ENCODE data around the gene ALG5.

The ALG5 gene

GRCh38 chr13:36999054-36999714 lies at the start of gene ALG5:
TSS of gene ALG5 (minus strand) at chr13:36999340. CDS start at chr13:36999300, 40 bp downstream.
- peak; percentile 95 for DNase-seq

GRCh38 chr13:37047846-37048245 lies 48.7 kb upstream of the ALG5 start:
- DNase-seq = no peak

GRCh38 chr13:37047032-37047431 lies 47.9 kb upstream of the ALG5 start:
- DNase-seq = no peak

GRCh38 chr13:37046062-37046461 lies 46.9 kb upstream of the ALG5 start:
- no peak for DNase-seq

- no peak for DNase-seq
These were observed 41.6 kb upstream of the ALG5 start for GRCh38 chr13:37040789-37041188.

GRCh38 chr13:37039896-37040295 lies 40.8 kb upstream of the ALG5 start:
- no peak for DNase-seq

GRCh38 chr13:37037241-37037640 lies 38.1 kb upstream of the ALG5 start:
- DNase-seq = no peak

- DNase-seq = no peak
These were observed 30.5 kb upstream of the ALG5 start for GRCh38 chr13:37029617-37030016.

- DNase-seq = no peak
These were observed 28.5 kb upstream of the ALG5 start for GRCh38 chr13:37027639-37028038.

- no peak for DNase-seq
These were observed 27.6 kb upstream of the ALG5 start for GRCh38 chr13:37026771-37027170.

- DNase-seq = no peak
These were observed 24.7 kb upstream of the ALG5 start for GRCh38 chr13:37023871-37024270.

GRCh38 chr13:37014609-37015008 lies 15.5 kb upstream of the ALG5 start:
- DNase-seq = no peak

- DNase-seq = no peak
These were observed 12.6 kb upstream of the ALG5 start for GRCh38 chr13:37011788-37012187.

GRCh38 chr13:37011002-37011401 lies 11.9 kb upstream of the ALG5 start:
- DNase-seq = no peak

GRCh38 chr13:37010424-37010823 lies 11.3 kb upstream of the ALG5 start:
- no peak for DNase-seq

- DNase-seq = no peak
These were observed 10.6 kb upstream of the ALG5 start for GRCh38 chr13:37009692-37010091.

GRCh38 chr13:37001921-37002250 lies 2.7 kb upstream of the ALG5 start:
- DNase-seq = no peak

GRCh38 chr13:36998624-36999041 lies 507 bp downstream of the ALG5 start:
- DNase-seq = peak; percentile 60

GRCh38 chr13:36997716-36998427 lies 1.3 kb downstream of the ALG5 start:
- no peak for DNase-seq

GRCh38 chr13:36992362-36992761 lies 6.8 kb downstream of the ALG5 start:
- no peak for DNase-seq

GRCh38 chr13:36986462-36987240 lies 12.5 kb downstream of the ALG5 start:
- no peak for DNase-seq

- no peak for DNase-seq
These were observed 17.9 kb downstream of the ALG5 start for GRCh38 chr13:36981156-36981743.

- no peak for DNase-seq
These were observed 19.6 kb downstream of the ALG5 start for GRCh38 chr13:36979361-36980050.

Measured in right forelimb (tissue), 1 donor.